Omental fat pad (tissue), 4 donors: Measurements from ENCODE around the gene TSPAN17. TPM values are rescaled to one million over a fixed set of nuclear protein-coding genes. Genes with fewer than 3 reads are reported as not detected.

ENCODE experiments used
- ATAC-seq: fragments of 150-250 bp; one replicate; pipeline ENCODE4 v1.9.1; 2016; ENCODE audit warnings: mild to moderate bottlenecking, moderate library complexity; ENCODE audit not compliant: low FRiP score
- DNase-seq: peaks from one replicate; pipeline ENCODE4 v3.0.0-alpha.2; 2019; ENCODE audit warnings: low spot score
- total RNA-seq, 4 donors: library from RNA; depleted of rRNA; stranded (reverse); fragments of >200 nt; gene quantifications; one replicate each; pipeline ENCODE4 v1.1.0, GENCODE V29; 2016
- TF ChIP-seq, protein P1 (sequence below), 3 donors: fragments of 450-650 bp; IDR thresholded peaks; one replicate each; pipeline ENCODE4 v1.5.1; 2016 to 2017; ENCODE audit warnings: antibody characterized with exemption in 3 of 3, mild to moderate bottlenecking in 3 of 3, moderate library complexity in 2 of 3

Gene TSPAN17
- total RNA-seq, 4 donors from 2014 or later, result 8.9 to 16.9 (median 15.1) TPM

DNA sequence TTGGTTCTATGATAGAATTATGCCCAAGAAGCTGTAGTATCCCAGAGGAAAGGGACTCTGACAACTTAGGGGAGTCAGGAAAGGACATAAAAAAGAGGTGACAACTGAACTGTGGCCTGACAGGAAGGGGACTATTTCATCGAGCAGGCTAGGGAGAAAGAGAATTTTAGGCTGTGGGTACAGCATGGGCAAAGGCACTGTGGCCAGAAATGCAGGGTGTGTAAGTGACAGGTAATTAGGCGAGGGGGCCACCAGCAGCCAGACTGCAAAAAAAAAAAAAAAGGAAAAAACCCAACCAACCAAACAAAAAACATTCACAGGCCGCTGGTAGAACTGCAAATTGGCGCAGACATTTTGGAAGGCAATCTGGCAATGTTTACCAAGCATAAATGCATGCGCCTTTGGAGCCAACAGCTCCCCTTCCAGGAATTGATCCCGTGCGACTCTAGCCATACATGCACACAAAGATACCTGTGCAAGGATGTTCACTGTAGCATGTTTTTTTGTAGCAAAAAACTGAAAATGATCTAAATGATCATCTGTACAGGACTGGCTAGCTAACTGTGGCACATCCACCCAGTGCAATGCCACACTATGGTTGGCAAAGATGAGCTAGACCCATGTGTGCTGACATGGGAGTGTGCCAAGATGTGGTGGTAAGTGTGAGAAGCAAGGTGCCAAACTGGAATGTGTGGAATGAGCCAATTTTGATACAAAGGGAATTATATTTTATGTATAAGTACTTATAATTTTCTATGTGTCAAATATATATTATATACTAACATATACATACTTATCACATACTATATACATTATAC is 15.7 kb upstream of the TSPAN17 start:
- DNase-seq, result no peak
- ATAC-seq, result no peak
- TF ChIP-seq, protein P1, sequence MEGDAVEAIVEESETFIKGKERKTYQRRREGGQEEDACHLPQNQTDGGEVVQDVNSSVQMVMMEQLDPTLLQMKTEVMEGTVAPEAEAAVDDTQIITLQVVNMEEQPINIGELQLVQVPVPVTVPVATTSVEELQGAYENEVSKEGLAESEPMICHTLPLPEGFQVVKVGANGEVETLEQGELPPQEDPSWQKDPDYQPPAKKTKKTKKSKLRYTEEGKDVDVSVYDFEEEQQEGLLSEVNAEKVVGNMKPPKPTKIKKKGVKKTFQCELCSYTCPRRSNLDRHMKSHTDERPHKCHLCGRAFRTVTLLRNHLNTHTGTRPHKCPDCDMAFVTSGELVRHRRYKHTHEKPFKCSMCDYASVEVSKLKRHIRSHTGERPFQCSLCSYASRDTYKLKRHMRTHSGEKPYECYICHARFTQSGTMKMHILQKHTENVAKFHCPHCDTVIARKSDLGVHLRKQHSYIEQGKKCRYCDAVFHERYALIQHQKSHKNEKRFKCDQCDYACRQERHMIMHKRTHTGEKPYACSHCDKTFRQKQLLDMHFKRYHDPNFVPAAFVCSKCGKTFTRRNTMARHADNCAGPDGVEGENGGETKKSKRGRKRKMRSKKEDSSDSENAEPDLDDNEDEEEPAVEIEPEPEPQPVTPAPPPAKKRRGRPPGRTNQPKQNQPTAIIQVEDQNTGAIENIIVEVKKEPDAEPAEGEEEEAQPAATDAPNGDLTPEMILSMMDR (IDR thresholded peaks at IDR 0.05), result no peak

DNA sequence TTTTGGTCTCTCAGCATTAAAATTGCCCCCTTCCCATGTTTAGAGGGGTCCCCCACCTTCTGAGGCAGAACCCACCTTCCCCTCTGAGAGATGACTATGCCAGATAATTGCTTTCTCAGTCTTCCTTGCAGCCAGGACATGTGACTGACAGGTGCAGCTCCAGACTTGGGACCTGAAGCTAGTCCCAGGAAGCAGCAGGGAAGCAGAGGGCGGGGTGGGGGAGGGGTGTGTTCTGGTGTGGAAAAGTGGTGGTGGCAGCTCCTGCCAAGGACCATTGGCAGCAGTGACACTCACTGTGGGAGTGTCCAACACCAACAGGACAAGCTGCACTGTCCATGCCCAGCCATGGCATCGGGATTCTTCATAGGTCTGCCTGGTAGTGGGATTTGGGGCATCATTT is 14.5 kb upstream of the TSPAN17 start:
- TF ChIP-seq, protein P1 (IDR thresholded peaks at IDR 0.05), result no peak
- ATAC-seq (no peak), DNase-seq (no peak)

DNA sequence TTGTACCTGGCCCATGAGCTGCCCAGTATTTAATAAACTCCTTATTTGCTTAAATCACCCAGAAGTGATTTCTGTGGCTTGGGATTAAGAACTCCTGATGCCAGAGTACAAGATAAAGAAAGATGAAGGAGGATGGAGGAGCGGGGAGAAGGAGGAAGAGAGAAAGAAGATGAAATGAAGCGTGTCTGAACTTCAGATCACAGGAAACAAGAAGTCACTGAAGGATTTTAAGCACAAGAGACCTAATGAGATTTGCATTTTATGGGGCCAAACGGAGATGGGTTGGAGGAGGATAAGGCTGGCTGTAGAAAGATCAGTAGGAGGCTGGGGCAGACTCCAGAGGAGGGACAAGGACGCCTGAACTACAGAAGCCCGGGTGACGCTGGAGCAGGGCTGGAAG is 13.7 kb upstream of the TSPAN17 start:
- DNase-seq (no peak), ATAC-seq (no peak)
- TF ChIP-seq, protein P1 (IDR thresholded peaks at IDR 0.05), result no peak

DNA sequence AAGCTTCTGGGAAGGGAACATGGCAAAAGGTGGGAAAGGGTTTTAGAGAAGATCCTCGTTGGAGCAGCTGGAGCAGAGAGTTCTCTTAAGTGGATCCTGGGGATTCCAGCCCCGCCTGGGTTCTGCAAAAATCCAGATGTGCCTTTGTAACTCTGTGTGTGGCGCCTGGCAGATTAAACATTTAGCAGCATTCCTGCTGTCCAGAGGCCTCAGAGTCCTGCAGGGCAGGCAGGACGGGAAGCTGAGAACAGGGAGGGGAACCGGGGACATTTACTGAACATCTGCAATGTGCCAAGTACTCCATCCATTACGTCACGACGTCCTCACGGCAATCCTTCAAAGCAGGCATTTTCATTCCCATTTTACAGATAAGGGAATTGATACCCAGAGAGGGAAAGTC is 10.9 kb upstream of the TSPAN17 start:
- DNase-seq (no peak), ATAC-seq (no peak)
- TF ChIP-seq, protein P1 (IDR thresholded peaks at IDR 0.05), result no peak

DNA sequence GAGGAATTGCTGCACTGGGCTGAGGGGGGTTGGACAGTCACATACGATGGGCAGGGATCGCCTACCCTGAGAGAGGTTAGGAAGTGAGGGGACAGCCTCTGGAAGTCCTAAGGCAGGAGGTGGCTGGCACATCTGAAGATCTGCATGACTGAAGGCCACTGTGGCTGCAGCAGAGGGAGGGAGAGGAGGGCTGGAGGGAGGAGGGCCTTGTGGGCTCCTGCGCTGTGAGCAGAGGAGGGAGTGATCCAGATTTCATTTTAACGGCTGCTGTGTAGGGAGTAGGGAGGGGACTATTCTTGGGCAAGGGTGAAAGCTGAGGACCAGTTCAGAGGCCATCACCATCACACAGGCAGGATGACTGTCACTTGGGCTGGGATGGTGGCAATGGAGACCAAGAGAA is 9.7 kb upstream of the TSPAN17 start:
- TF ChIP-seq, protein P1 (IDR thresholded peaks at IDR 0.05), result no peak
- DNase-seq (no peak), ATAC-seq (no peak)

DNA sequence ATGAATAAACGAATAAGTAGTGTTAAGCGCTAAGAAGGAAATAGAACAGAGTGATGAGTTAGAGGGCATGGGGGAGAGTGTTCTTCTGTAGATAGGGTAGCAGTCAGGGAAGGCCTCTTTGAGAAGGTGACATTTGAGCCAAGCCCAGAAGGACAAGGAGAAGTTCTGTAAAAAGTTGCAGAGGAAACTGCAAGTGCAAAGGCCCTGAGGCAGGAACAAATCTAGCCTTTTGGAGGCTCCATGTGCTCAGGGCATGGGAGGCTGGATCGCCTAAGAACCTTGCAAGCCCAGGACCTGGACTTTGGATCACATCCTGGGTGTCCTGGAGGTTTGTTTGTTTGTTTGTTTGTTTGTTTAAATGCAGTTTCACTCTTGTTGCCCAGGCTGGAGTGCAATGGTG is 8.8 kb upstream of the TSPAN17 start:
- TF ChIP-seq, protein P1 (IDR thresholded peaks at IDR 0.05), result no peak
- ATAC-seq (no peak), DNase-seq (no peak)

DNA sequence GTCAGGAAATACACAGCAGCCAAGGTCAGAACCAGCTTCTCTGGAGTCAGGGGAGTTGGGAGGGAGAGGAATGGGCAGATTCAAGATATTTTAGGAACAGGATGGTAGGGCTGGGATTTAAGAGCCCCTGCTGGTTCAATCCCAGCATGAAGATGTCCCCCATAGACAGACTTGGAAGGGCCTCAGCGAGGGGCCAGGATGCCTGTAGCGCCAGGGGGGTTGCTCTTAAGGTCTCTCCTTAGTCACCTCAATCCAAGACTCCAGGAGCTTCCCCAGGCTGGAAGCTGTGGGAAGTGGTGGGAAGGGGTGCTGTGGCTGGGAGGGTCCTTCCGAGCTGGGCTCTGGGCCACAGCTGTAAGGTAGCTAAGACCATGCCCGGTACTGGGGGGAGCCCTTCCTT is 8.1 kb upstream of the TSPAN17 start:
- ATAC-seq, result no peak
- TF ChIP-seq, protein P1 (IDR thresholded peaks at IDR 0.05), result no peak
- no peak for DNase-seq
